Measurements from ENCODE around the gene MLEC.

The MLEC gene

GRCh38 chr12:120733574-120733973 lies 46.6 kb downstream of the MLEC start:
- Histone ChIP-seq H3K4me2 (ENCODE audit: low read length) (no peak overlapping the region), H3K79me2 (ENCODE audit: insufficient read depth, low read length) (no peaks in the 10 kb centered on the region), H2AFZ (ENCODE audit: low read length) (no peak overlapping the region), H3K27ac (ENCODE audit: low read depth, low read length, poor library complexity, severe bottlenecking) (no peak overlapping the region), H3K27me3 (ENCODE audit: insufficient read depth, low read length) (no peaks in the 10 kb centered on the region), H3K4me3 (ENCODE audit: low read depth, low read length, poor library complexity, severe bottlenecking) (no peak overlapping the region), H3K36me3 (ENCODE audit: insufficient read depth, low read length) (peaks cover 13% of the 10 kb centered on the region), H3K4me1 (ENCODE audit: insufficient read depth, low read length, severe bottlenecking) (no peaks in the 10 kb centered on the region), H4K20me1 (ENCODE audit: insufficient read depth, low read length) (no peaks in the 10 kb centered on the region), H3K9ac (ENCODE audit: low read length) (no peak overlapping the region), H3K9me3 (ENCODE audit: low read length) (no peaks in the 10 kb centered on the region), H3K9me2 (ENCODE audit: low read depth, low read length) (no peaks in the 10 kb centered on the region), H3F3A (ENCODE audit: insufficient read depth, low read length) (no peaks in the 10 kb centered on the region)
- TF ChIP-seq EZH2 (IDR thresholded peaks at IDR 0.05; ENCODE audit: borderline replicate concordance, low read length): no peak
- no peak for TF ChIP-seq CTCF (IDR thresholded peaks at IDR 0.05; ENCODE audit: low read length)

GRCh38 chr12:120734210-120734609 lies 47.3 kb downstream of the MLEC start:
- no peak for TF ChIP-seq EZH2 (IDR thresholded peaks at IDR 0.05; ENCODE audit: borderline replicate concordance, low read length)
- no peak for TF ChIP-seq CTCF (IDR thresholded peaks at IDR 0.05; ENCODE audit: low read length)

GRCh38 chr12:120735181-120735580 lies 48.2 kb downstream of the MLEC start:
- Histone ChIP-seq H2AFZ (ENCODE audit: low read length) (no peak overlapping the region), H3K9me3 (ENCODE audit: low read length) (no peaks in the 10 kb centered on the region), H3K4me3 (ENCODE audit: low read depth, low read length, poor library complexity, severe bottlenecking) (no peak overlapping the region), H3K9ac (ENCODE audit: low read length) (no peak overlapping the region), H3K4me1 (ENCODE audit: insufficient read depth, low read length, severe bottlenecking) (peaks cover 5% of the 10 kb centered on the region), H3K27ac (ENCODE audit: low read depth, low read length, poor library complexity, severe bottlenecking) (no peak overlapping the region), H4K20me1 (ENCODE audit: insufficient read depth, low read length) (no peaks in the 10 kb centered on the region), H3K79me2 (ENCODE audit: insufficient read depth, low read length) (no peaks in the 10 kb centered on the region), H3K4me2 (ENCODE audit: low read length) (no peak overlapping the region), H3K27me3 (ENCODE audit: insufficient read depth, low read length) (no peaks in the 10 kb centered on the region), H3K9me2 (ENCODE audit: low read depth, low read length) (no peaks in the 10 kb centered on the region), H3K36me3 (ENCODE audit: insufficient read depth, low read length) (peaks cover 7% of the 10 kb centered on the region), H3F3A (ENCODE audit: insufficient read depth, low read length) (no peaks in the 10 kb centered on the region)
- TF ChIP-seq CTCF (IDR thresholded peaks at IDR 0.05; ENCODE audit: low read length): no peak
- TF ChIP-seq EZH2 (IDR thresholded peaks at IDR 0.05; ENCODE audit: borderline replicate concordance, low read length): no peak

More at GRCh38 chr12:120734210-120734609, 47.3 kb downstream of the MLEC start:
- Histone ChIP-seq H2AFZ (ENCODE audit: low read length) (no peak overlapping the region), H3K36me3 (ENCODE audit: insufficient read depth, low read length) (peaks cover 13% of the 10 kb centered on the region), H3K9me3 (ENCODE audit: low read length) (no peaks in the 10 kb centered on the region), H3K4me2 (ENCODE audit: low read length) (no peak overlapping the region), H3K27me3 (ENCODE audit: insufficient read depth, low read length) (no peaks in the 10 kb centered on the region), H3K9ac (ENCODE audit: low read length) (no peak overlapping the region), H3F3A (ENCODE audit: insufficient read depth, low read length) (no peaks in the 10 kb centered on the region), H3K9me2 (ENCODE audit: low read depth, low read length) (no peaks in the 10 kb centered on the region), H3K27ac (ENCODE audit: low read depth, low read length, poor library complexity, severe bottlenecking) (no peak overlapping the region), H3K4me3 (ENCODE audit: low read depth, low read length, poor library complexity, severe bottlenecking) (no peak overlapping the region), H3K4me1 (ENCODE audit: insufficient read depth, low read length, severe bottlenecking) (peaks cover 2% of the 10 kb centered on the region), H3K79me2 (ENCODE audit: insufficient read depth, low read length) (no peaks in the 10 kb centered on the region), H4K20me1 (ENCODE audit: insufficient read depth, low read length) (no peaks in the 10 kb centered on the region)

Measured in OCI-LY1 (cell line).